Vagina (tissue), 2 donors: ENCODE measurements around the gene AGR3.

Experiments
- CTCF ChIP-seq, 3 experiments: fragments of 450-650 bp in 2 of 3; fragments of 200-600 bp in 1 of 3; sonication (generic) in 1 of 3; IDR thresholded peaks; one replicate each; pipeline ENCODE4 v1.5.1; 2017 to 2019; ENCODE audit warnings: antibody characterized with exemption in 3 of 3, mild to moderate bottlenecking in 2 of 3, moderate library complexity in 2 of 3
- POLR2AphosphoS5 ChIP-seq, 2 donors: sonication (generic); formaldehyde crosslinking; IDR thresholded peaks; one replicate each; pipeline ENCODE4 v1.9.0; 2017; ENCODE audit warnings: antibody characterized with exemption in 2 of 2, mild to moderate bottlenecking in 2 of 2, low read depth in 1 of 2; ENCODE audit not compliant: insufficient read depth in 1 of 2

GRCh38 chr7:16891338-16891737 is 9.6 kb upstream of the AGR3 start:
- TF ChIP-seq CTCF (IDR thresholded peaks at IDR 0.05) (peak in 1 of 3 experiments; percentile 8), POLR2AphosphoS5 (IDR thresholded peaks at IDR 0.05; ENCODE audit: insufficient read depth in 1 of 2, low read depth in 1 of 2) (no peak)
